H9 (cell line): ENCODE measurements around the gene GALNT2. TPM values are rescaled to one million over a fixed set of nuclear protein-coding genes. Genes with fewer than 3 reads are reported as not detected.

Experiments used
- DNase-seq: peaks from one replicate; pipeline ENCODE4 v3.0.0-alpha.2; 2017
- H2AFZ ChIP-seq: one replicate; pipeline ENCODE4 v1.6.1; 2013; ENCODE audit warnings: mild to moderate bottlenecking, low read length, control low read depth, moderate library complexity
- H2AK5ac ChIP-seq: 2 replicates; pipeline ENCODE4 v1.6.1; 2013; ENCODE audit warnings: low read length, control low read depth, mixed read lengths; ENCODE audit not compliant: insufficient read length
- H2BK120ac ChIP-seq: one replicate; pipeline ENCODE4 v1.6.1; 2013; ENCODE audit warnings: low read depth, mild to moderate bottlenecking, low read length, control low read depth, inconsistent platforms; ENCODE audit not compliant: poor library complexity, severe bottlenecking
- H2BK12ac ChIP-seq: 2 replicates; pipeline ENCODE4 v1.6.1; 2013; ENCODE audit warnings: low read length, control low read depth, mixed read lengths, low read depth; ENCODE audit not compliant: insufficient read length
- H2BK15ac ChIP-seq: 2 replicates; pipeline ENCODE4 v1.6.1; 2013; ENCODE audit warnings: low read depth, low read length, control low read depth
- H2BK20ac ChIP-seq: one replicate; pipeline ENCODE4 v1.6.1; 2013; ENCODE audit warnings: low read depth, mild to moderate bottlenecking, low read length, control low read depth, inconsistent platforms; ENCODE audit not compliant: poor library complexity, severe bottlenecking
- H2BK5ac ChIP-seq: 2 replicates; pipeline ENCODE4 v1.6.1; 2013; ENCODE audit warnings: low read length, control low read depth, mixed read lengths; ENCODE audit not compliant: insufficient read length
- H3K14ac ChIP-seq: 2 replicates; pipeline ENCODE4 v1.6.1; 2013; ENCODE audit warnings: low read length, control low read depth; ENCODE audit not compliant: insufficient read depth
- H3K18ac ChIP-seq: 2 replicates; pipeline ENCODE4 v1.6.1; 2013; ENCODE audit warnings: low read depth, mild to moderate bottlenecking, mixed read lengths, low read length, control low read depth; ENCODE audit not compliant: insufficient read length
- H3K23ac ChIP-seq: 2 replicates; pipeline ENCODE4 v1.6.1; 2013; ENCODE audit warnings: low read length, control low read depth, mixed read lengths, low read depth; ENCODE audit not compliant: insufficient read length
- H3K23me2 ChIP-seq: 2 replicates; pipeline ENCODE4 v1.6.1; 2013; ENCODE audit warnings: low read depth, mild to moderate bottlenecking, mixed read lengths, low read length, control low read depth; ENCODE audit not compliant: insufficient read length, poor library complexity, severe bottlenecking
- H3K27ac ChIP-seq: 2 replicates; pipeline ENCODE4 v1.5.1; 2013; ENCODE audit warnings: low read length, control low read depth, mixed read lengths, low read depth; ENCODE audit not compliant: insufficient read length
- H3K27me3 ChIP-seq: 2 replicates; pipeline ENCODE4 v1.6.1; 2013; ENCODE audit warnings: low read length, control low read depth, inconsistent platforms; ENCODE audit not compliant: insufficient read depth
- H3K4ac ChIP-seq: 2 replicates; pipeline ENCODE4 v1.6.1; 2013; ENCODE audit warnings: low read depth, mild to moderate bottlenecking, control low read depth, inconsistent platforms, low read length, moderate library complexity
- H3K4me1 ChIP-seq: 2 replicates; pipeline ENCODE4 v1.6.1; 2013; ENCODE audit warnings: low read length, control low read depth, inconsistent platforms; ENCODE audit not compliant: insufficient read depth
- H3K4me2 ChIP-seq: 2 replicates; pipeline ENCODE4 v1.6.1; 2013; ENCODE audit warnings: low read length, control low read depth, mixed read lengths; ENCODE audit not compliant: insufficient read length, insufficient read depth
- H3K56ac ChIP-seq: 2 replicates; pipeline ENCODE4 v1.6.1; 2013; ENCODE audit warnings: low read depth, mild to moderate bottlenecking, mixed read lengths, low read length, control low read depth; ENCODE audit not compliant: insufficient read length
- H3K79me1 ChIP-seq: 2 replicates; pipeline ENCODE4 v1.6.1; 2013; ENCODE audit warnings: low read depth, mild to moderate bottlenecking, moderate library complexity, low read length, control low read depth, inconsistent platforms; ENCODE audit not compliant: insufficient read depth, poor library complexity, severe bottlenecking
- H3K79me2 ChIP-seq: 2 replicates; pipeline ENCODE4 v1.6.1; 2013; ENCODE audit warnings: low read length, control low read depth, inconsistent platforms; ENCODE audit not compliant: insufficient read depth
- H3K9ac ChIP-seq: 2 replicates; pipeline ENCODE4 v1.6.1; 2013; ENCODE audit warnings: low read length, control low read depth, mixed read lengths; ENCODE audit not compliant: insufficient read length; ENCODE audit errors: extremely low read depth
- H3K9me3 ChIP-seq: one replicate; pipeline ENCODE4 v1.6.1; 2013; ENCODE audit warnings: low read depth, low read length, inconsistent platforms; ENCODE audit not compliant: control insufficient read depth
- H3T11ph ChIP-seq: one replicate; pipeline ENCODE4 v1.6.1; 2013; ENCODE audit warnings: mild to moderate bottlenecking, low read length, control low read depth, inconsistent platforms
- H4K20me1 ChIP-seq: one replicate; pipeline ENCODE4 v1.6.1; 2013; ENCODE audit not compliant: control insufficient read depth, insufficient read length, insufficient read depth
- H4K5ac ChIP-seq: 2 replicates; pipeline ENCODE4 v1.6.1; 2013; ENCODE audit warnings: low read depth, mild to moderate bottlenecking, mixed read lengths, low read length, control low read depth; ENCODE audit not compliant: insufficient read length
- H4K8ac ChIP-seq: replicated peaks from 2 replicates; pipeline ENCODE4 v1.6.1; 2013; ENCODE audit warnings: low read length, control low read depth, mixed read lengths, low read depth; ENCODE audit not compliant: insufficient read length
- H4K91ac ChIP-seq: 2 replicates; pipeline ENCODE4 v1.6.1; 2013; ENCODE audit warnings: low read depth, mild to moderate bottlenecking, moderate library complexity, mixed read lengths, low read length, control low read depth; ENCODE audit not compliant: insufficient read length
- H3K27ac Mint-ChIP-seq, 3 experiments: 2 replicates in 2 of 3; 3 replicates in 1 of 3; pipeline ENCODE4 v1.8.0; 2020 to 2021; ENCODE audit warnings: mixed read lengths in 3 of 3, mild to moderate bottlenecking in 1 of 3, moderate library complexity in 1 of 3
- H3K27me3 Mint-ChIP-seq: 2 replicates; pipeline ENCODE4 v1.8.0; 2021; ENCODE audit warnings: low read depth, mild to moderate bottlenecking, moderate library complexity, mixed read lengths
- H3K36me3 Mint-ChIP-seq, 3 experiments: 2 replicates in 2 of 3; 3 replicates in 1 of 3; pipeline ENCODE4 v1.8.0; 2020 to 2021; ENCODE audit warnings: low read depth in 3 of 3, mixed read lengths in 3 of 3; ENCODE audit not compliant: insufficient read depth in 1 of 3
- H3K4me1 Mint-ChIP-seq, 2 experiments: 2 replicates each; pipeline ENCODE4 v1.8.0; 2020; ENCODE audit warnings: mixed read lengths in 2 of 2
- H3K4me3 Mint-ChIP-seq, 2 experiments: 2 replicates in 1 of 2; 3 replicates in 1 of 2; pipeline ENCODE4 v1.8.0; 2020 to 2021; ENCODE audit warnings: mild to moderate bottlenecking in 2 of 2, mixed read lengths in 2 of 2, moderate library complexity in 1 of 2
- H3K9me3 Mint-ChIP-seq, 2 experiments: 2 replicates in 1 of 2; 3 replicates in 1 of 2; pipeline ENCODE4 v1.8.0; 2020; ENCODE audit warnings: mild to moderate bottlenecking in 2 of 2, mixed read lengths in 2 of 2, moderate library complexity in 1 of 2
- WGBS: extraction: QIAGEN DNeasy Blood & Tissue Kit; methylation state at CpG from one replicate; pipeline ENCODE4 v1.1.7; 2013; ENCODE audit warnings: missing lambda C conversion rate, low lambda C conversion rate, mixed read lengths; ENCODE audit not compliant: insufficient read length; ENCODE audit errors: extremely low coverage; 5-methylcytosine and 5-hydroxymethylcytosine counted together
- total RNA-seq: library from RNA; stranded (reverse); gene quantifications from 2 replicates; pipeline ENCODE4 v1.2.1, GENCODE V29; 2021
- TF ChIP-seq, protein P1 (sequence below): fragments of 200-600 bp; sonication (generic); conservative IDR thresholded peaks from 3 replicates; pipeline ENCODE4 v1.8.0; 2021; ENCODE audit warnings: antibody characterized with exemption, mild to moderate bottlenecking

The GALNT2 gene
- total RNA-seq, 1 experiment from 2014 or later = 57.6 TPM

DNA sequence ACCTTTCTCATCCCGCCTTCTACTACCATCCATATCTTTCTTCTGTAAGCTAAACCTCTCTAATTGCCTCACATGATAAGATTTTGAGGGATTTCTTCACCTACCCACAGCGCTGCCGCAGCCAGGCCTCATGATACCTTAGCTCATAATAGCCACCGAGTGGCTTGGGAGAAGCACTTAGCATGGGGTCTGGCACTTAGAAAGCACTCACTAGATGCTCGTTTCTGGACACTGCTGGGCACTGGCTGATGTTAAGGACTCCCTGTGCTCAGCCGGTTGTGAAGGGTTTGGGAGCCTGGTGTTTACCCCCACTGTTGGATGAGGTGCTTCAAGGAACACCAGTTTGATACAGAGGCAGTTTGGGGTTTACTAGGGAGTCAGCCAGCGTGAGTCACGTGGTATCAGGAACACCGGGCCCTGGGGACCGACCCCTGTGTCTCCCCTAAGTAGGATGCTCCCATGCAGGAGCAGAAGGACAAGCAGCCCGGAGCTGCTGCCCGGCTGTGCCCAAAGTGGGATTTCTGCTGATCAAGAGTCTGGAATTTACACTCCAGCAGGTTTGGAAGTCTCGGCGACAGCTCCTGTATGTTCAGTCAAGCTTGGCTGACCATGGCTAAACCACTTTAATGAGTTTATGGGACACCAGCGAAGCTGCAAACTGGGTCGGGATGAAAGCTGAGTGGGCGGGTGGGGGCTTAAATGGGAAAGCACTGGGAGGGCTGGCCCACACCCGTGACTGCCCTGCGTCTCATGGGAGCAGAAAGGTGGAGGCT, 63.3 kb downstream of the GALNT2 start:
- Mint-ChIP-seq H3K9me3 (no peaks in the 10 kb centered on the region), H3K27ac (peak overlapping the region in 1 of 3 experiments; percentile 56; a peak in 1 of 7 replicates), H3K4me3 (no peak overlapping the region), H3K27me3 (no peaks in the 10 kb centered on the region), H3K36me3 (no peaks in the 10 kb centered on the region; a peak in 1 of 7 replicates), H3K4me1 (peaks cover 32 to 61% of the 10 kb centered on the region in 2 experiments)
- Histone ChIP-seq H3K56ac (no peak overlapping the region), H2BK5ac (no peak overlapping the region), H3K27me3 (no peaks in the 10 kb centered on the region), H3K14ac (no peak overlapping the region), H2AK5ac (no peak overlapping the region), H2BK20ac (no peak overlapping the region), H4K91ac (no peak overlapping the region), H3K9me3 (no peaks in the 10 kb centered on the region), H3T11ph (no peak overlapping the region), H3K79me1 (peaks cover 4% of the 10 kb centered on the region), H3K18ac (no peak overlapping the region), H3K23me2 (no peaks in the 10 kb centered on the region), H3K23ac (no peak overlapping the region), H2BK120ac (no peak overlapping the region), H3K27ac (no peak overlapping the region), H4K20me1 (no peaks in the 10 kb centered on the region), H2BK15ac (no peak overlapping the region), H4K5ac (no peak overlapping the region), H2AFZ (no peak overlapping the region), H3K4me2 (no peak overlapping the region), H4K8ac (no peak overlapping the region), H3K4me1 (no peaks in the 10 kb centered on the region; the same call in 1 of the 2 replicates), H2BK12ac (no peak overlapping the region), H3K79me2 (peaks cover 5% of the 10 kb centered on the region; the same call in 1 of the 2 replicates), H3K9ac (no peak overlapping the region), H3K4ac (no peak overlapping the region)
- whole genome bisulfite sequencing = no CpG with 5 or more reads among the region's 19 CpGs
- no peak for DNase-seq
- TF ChIP-seq, protein P1, sequence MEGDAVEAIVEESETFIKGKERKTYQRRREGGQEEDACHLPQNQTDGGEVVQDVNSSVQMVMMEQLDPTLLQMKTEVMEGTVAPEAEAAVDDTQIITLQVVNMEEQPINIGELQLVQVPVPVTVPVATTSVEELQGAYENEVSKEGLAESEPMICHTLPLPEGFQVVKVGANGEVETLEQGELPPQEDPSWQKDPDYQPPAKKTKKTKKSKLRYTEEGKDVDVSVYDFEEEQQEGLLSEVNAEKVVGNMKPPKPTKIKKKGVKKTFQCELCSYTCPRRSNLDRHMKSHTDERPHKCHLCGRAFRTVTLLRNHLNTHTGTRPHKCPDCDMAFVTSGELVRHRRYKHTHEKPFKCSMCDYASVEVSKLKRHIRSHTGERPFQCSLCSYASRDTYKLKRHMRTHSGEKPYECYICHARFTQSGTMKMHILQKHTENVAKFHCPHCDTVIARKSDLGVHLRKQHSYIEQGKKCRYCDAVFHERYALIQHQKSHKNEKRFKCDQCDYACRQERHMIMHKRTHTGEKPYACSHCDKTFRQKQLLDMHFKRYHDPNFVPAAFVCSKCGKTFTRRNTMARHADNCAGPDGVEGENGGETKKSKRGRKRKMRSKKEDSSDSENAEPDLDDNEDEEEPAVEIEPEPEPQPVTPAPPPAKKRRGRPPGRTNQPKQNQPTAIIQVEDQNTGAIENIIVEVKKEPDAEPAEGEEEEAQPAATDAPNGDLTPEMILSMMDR = no peak
